GM12878 (cell line): ENCODE measurements around the gene SYPL2. TPM values are rescaled to one million over a fixed set of nuclear protein-coding genes. Genes with fewer than 3 reads are reported as not detected.

Experiments used
- ATF7 ChIP-seq: fragments of 450-650 bp; IDR thresholded peaks from 2 replicates; pipeline ENCODE4 v1.6.1; 2016; ENCODE audit warnings: low read depth, mild to moderate bottlenecking
- ETV6 ChIP-seq, 2 experiments: fragments of 450-650 bp in 1 of 2; IDR thresholded peaks in 1 of 2; conservative IDR thresholded peaks in 1 of 2; 2 replicates each; pipeline ENCODE4 v1.6.1; 2014; ENCODE audit warnings: antibody characterized with exemption in 1 of 2, borderline replicate concordance in 1 of 2, low read depth in 1 of 2, mild to moderate bottlenecking in 1 of 2, moderate library complexity in 1 of 2
- EZH2 ChIP-seq: IDR thresholded peaks from 2 replicates; pipeline ENCODE4 v1.6.1; 2012; ENCODE audit warnings: low read depth, mild to moderate bottlenecking, control low read depth, inconsistent platforms, low read length, borderline replicate concordance; ENCODE audit not compliant: control insufficient read depth
- HCFC1 ChIP-seq: fragments of 150-350 bp; IDR thresholded peaks from 2 replicates; pipeline ENCODE4 v1.6.1; 2014; ENCODE audit warnings: low read length
- KLF5 ChIP-seq: fragments of 450-650 bp; IDR thresholded peaks from 2 replicates; pipeline ENCODE4 v1.6.1; 2014; ENCODE audit warnings: mild to moderate bottlenecking; ENCODE audit not compliant: partially characterized antibody
- LARP7 ChIP-seq: fragments of 450-650 bp; IDR thresholded peaks from 2 replicates; pipeline ENCODE4 v1.6.1; 2017; ENCODE audit warnings: mild to moderate bottlenecking
- MTA3 ChIP-seq: IDR thresholded peaks from 2 replicates; pipeline ENCODE4 v1.6.1; 2012; ENCODE audit warnings: low read length, inconsistent platforms, borderline replicate concordance
- STAT1 ChIP-seq: fragments of 450-650 bp; conservative IDR thresholded peaks from 2 replicates; pipeline ENCODE4 v1.6.1; 2014; ENCODE audit warnings: antibody characterized with exemption, mild to moderate bottlenecking
- TCF3 ChIP-seq: IDR thresholded peaks from 2 replicates; pipeline ENCODE4 v1.6.1; 2012; ENCODE audit warnings: low read depth, mild to moderate bottlenecking, low read length, borderline replicate concordance; ENCODE audit not compliant: insufficient read depth
- ZBED1 ChIP-seq: IDR thresholded peaks from 2 replicates; pipeline ENCODE4 v1.6.1; 2016; ENCODE audit warnings: borderline replicate concordance
- ZNF274 ChIP-seq: IDR thresholded peaks from one replicate; pipeline ENCODE4 v1.8.0; 2011; ENCODE audit not compliant: insufficient read length, insufficient read depth
- polyA plus RNA-seq, 11 experiments: library from polyadenylated mRNA; depleted of rRNA in 4 of 11; unstranded in 6 of 11; stranded (reverse) in 5 of 11; fragments of >200 nt; fragmentation: Nextera tagmentation in 4 of 11; fragmentation: Illumina TruSeq in 1 of 11; extraction: Ambion mirVana in 4 of 11; extraction: Trizol in 1 of 11; gene quantifications; 1 replicate in 1 of 11; 2 replicates in 10 of 11; pipeline versions ENCODE4 v1.2.1 to v1.2.3, GENCODE V29; 2011 to 2016; ENCODE audit warnings: inconsistent platforms in 2 of 11, missing spikeins in 2 of 11, low read depth in 1 of 11
- total RNA-seq, 4 experiments: library from RNA; depleted of rRNA in 3 of 4; stranded (reverse); fragments of >200 nt in 3 of 4; fragmentation: Illumina TruSeq in 1 of 4; extraction: Trizol in 1 of 4; gene quantifications; 2 replicates each; pipeline versions ENCODE4 v1.2.1 to v1.2.3, GENCODE V29; 2013 to 2021
- TF ChIP-seq, protein P1 (sequence below): fragments of 450-650 bp; formaldehyde crosslinking; IDR thresholded peaks from 2 replicates; pipeline ENCODE4 v1.4.0; 2022; ENCODE audit warnings: mild to moderate bottlenecking, moderate library complexity
- TF ChIP-seq, protein P2 (sequence below): fragments of 450-650 bp; IDR thresholded peaks from 2 replicates; pipeline ENCODE4 v1.6.1; 2017; ENCODE audit warnings: antibody characterized with exemption, mild to moderate bottlenecking, moderate library complexity
- TF ChIP-seq, protein P3 (sequence below): IDR thresholded peaks from 2 replicates; pipeline ENCODE4 v1.6.1; 2012; ENCODE audit warnings: improper control_type of control experiment, low read depth, low read length; ENCODE audit not compliant: insufficient replicate concordance
- TF ChIP-seq, protein P4 (sequence below): fragments of 450-650 bp; IDR thresholded peaks from 2 replicates; pipeline ENCODE4 v1.6.1; 2018; ENCODE audit warnings: mild to moderate bottlenecking, low read depth, moderate library complexity; ENCODE audit not compliant: partially characterized antibody

SYPL2 gene
- total and polyA plus RNA-seq, 10 of the 15 experiments (the other 5 are each of a cell fraction or from before 2014, with no cell fraction given): 0.04 to 0.11 (median 0.06) TPM; not detected in 3

DNA sequence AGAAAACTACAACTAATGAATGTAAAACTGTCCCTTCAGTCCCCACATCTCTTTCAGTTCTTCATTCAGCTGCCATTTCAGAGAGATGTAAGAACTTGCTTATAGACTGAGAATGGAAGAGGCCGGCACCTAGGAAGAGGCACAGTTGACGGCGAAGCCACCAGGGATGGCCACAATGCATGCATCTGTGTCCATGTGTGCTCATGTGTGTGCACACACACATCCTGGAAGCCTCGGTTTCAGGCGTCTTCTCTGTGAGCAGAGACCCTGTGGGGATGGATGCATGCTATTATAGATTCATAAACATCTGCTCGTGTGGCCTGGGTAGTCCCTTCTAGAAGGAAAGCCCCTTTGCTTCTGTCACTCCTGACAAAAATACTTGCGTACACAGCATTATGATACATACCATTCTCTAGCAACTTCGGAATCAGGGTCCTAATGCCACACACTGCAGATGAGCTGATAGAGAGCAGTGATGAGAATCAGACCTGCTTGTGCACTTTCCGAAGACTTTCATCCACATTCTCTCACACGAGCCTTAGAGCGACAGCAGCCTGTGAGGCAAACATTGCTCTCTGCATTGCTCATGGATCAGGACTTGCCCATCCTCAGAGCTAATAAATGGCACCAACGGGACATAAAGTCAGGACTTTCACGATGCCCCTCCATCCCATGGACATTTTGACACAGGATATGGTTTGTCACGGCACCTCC is 60.9 kb downstream of the SYPL2 start (continued):
- TF ChIP-seq, protein P1, sequence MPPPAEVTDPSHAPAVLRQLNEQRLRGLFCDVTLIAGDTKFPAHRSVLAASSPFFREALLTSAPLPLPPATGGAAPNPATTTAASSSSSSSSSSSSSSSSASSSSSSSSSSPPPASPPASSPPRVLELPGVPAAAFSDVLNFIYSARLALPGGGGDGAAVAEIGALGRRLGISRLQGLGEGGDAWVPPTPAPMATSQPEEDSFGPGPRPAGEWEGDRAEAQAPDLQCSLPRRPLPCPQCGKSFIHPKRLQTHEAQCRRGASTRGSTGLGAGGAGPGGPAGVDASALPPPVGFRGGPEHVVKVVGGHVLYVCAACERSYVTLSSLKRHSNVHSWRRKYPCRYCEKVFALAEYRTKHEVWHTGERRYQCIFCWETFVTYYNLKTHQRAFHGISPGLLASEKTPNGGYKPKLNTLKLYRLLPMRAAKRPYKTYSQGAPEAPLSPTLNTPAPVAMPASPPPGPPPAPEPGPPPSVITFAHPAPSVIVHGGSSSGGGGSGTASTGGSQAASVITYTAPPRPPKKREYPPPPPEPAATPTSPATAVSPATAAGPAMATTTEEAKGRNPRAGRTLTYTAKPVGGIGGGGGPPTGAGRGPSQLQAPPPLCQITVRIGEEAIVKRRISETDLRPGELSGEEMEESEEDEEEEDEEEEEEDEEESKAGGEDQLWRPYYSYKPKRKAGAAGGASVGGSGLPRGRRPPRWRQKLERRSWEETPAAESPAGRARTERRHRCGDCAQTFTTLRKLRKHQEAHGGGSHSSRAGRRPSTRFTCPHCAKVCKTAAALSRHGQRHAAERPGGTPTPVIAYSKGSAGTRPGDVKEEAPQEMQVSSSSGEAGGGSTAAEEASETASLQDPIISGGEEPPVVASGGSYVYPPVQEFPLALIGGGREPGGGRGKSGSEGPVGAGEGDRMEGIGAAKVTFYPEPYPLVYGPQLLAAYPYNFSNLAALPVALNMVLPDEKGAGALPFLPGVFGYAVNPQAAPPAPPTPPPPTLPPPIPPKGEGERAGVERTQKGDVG (CRISPR knock-in tag): no peak
- TF ChIP-seq EZH2 (no peak), ZBED1 (no peak), LARP7 (no peak), MTA3 (no peak), ATF7 (peak; percentile 65), STAT1 (no peak), ZNF274 (no peak), KLF5 (no peak), ETV6 (conservative IDR thresholded peaks at IDR 0.05 in 1 of 2, IDR thresholded peaks at IDR 0.05 in 1 of 2; ENCODE audit: borderline replicate concordance in 1 of 2, low read depth in 1 of 2) (no peak), HCFC1 (no peak), TCF3 (no peak)
- TF ChIP-seq, protein P2, sequence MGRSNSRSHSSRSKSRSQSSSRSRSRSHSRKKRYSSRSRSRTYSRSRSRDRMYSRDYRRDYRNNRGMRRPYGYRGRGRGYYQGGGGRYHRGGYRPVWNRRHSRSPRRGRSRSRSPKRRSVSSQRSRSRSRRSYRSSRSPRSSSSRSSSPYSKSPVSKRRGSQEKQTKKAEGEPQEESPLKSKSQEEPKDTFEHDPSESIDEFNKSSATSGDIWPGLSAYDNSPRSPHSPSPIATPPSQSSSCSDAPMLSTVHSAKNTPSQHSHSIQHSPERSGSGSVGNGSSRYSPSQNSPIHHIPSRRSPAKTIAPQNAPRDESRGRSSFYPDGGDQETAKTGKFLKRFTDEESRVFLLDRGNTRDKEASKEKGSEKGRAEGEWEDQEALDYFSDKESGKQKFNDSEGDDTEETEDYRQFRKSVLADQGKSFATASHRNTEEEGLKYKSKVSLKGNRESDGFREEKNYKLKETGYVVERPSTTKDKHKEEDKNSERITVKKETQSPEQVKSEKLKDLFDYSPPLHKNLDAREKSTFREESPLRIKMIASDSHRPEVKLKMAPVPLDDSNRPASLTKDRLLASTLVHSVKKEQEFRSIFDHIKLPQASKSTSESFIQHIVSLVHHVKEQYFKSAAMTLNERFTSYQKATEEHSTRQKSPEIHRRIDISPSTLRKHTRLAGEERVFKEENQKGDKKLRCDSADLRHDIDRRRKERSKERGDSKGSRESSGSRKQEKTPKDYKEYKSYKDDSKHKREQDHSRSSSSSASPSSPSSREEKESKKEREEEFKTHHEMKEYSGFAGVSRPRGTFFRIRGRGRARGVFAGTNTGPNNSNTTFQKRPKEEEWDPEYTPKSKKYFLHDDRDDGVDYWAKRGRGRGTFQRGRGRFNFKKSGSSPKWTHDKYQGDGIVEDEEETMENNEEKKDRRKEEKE: no peak
- TF ChIP-seq, protein P3, sequence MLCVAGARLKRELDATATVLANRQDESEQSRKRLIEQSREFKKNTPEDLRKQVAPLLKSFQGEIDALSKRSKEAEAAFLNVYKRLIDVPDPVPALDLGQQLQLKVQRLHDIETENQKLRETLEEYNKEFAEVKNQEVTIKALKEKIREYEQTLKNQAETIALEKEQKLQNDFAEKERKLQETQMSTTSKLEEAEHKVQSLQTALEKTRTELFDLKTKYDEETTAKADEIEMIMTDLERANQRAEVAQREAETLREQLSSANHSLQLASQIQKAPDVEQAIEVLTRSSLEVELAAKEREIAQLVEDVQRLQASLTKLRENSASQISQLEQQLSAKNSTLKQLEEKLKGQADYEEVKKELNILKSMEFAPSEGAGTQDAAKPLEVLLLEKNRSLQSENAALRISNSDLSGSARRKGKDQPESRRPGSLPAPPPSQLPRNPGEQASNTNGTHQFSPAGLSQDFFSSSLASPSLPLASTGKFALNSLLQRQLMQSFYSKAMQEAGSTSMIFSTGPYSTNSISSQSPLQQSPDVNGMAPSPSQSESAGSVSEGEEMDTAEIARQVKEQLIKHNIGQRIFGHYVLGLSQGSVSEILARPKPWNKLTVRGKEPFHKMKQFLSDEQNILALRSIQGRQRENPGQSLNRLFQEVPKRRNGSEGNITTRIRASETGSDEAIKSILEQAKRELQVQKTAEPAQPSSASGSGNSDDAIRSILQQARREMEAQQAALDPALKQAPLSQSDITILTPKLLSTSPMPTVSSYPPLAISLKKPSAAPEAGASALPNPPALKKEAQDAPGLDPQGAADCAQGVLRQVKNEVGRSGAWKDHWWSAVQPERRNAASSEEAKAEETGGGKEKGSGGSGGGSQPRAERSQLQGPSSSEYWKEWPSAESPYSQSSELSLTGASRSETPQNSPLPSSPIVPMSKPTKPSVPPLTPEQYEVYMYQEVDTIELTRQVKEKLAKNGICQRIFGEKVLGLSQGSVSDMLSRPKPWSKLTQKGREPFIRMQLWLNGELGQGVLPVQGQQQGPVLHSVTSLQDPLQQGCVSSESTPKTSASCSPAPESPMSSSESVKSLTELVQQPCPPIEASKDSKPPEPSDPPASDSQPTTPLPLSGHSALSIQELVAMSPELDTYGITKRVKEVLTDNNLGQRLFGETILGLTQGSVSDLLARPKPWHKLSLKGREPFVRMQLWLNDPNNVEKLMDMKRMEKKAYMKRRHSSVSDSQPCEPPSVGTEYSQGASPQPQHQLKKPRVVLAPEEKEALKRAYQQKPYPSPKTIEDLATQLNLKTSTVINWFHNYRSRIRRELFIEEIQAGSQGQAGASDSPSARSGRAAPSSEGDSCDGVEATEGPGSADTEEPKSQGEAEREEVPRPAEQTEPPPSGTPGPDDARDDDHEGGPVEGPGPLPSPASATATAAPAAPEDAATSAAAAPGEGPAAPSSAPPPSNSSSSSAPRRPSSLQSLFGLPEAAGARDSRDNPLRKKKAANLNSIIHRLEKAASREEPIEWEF: no peak
- TF ChIP-seq, protein P4, sequence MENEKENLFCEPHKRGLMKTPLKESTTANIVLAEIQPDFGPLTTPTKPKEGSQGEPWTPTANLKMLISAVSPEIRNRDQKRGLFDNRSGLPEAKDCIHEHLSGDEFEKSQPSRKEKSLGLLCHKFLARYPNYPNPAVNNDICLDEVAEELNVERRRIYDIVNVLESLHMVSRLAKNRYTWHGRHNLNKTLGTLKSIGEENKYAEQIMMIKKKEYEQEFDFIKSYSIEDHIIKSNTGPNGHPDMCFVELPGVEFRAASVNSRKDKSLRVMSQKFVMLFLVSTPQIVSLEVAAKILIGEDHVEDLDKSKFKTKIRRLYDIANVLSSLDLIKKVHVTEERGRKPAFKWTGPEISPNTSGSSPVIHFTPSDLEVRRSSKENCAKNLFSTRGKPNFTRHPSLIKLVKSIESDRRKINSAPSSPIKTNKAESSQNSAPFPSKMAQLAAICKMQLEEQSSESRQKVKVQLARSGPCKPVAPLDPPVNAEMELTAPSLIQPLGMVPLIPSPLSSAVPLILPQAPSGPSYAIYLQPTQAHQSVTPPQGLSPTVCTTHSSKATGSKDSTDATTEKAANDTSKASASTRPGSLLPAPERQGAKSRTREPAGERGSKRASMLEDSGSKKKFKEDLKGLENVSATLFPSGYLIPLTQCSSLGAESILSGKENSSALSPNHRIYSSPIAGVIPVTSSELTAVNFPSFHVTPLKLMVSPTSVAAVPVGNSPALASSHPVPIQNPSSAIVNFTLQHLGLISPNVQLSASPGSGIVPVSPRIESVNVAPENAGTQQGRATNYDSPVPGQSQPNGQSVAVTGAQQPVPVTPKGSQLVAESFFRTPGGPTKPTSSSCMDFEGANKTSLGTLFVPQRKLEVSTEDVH: no peak
